ENCODE measurements around the gene LY6G6F. TPM values are rescaled to one million over a fixed set of nuclear protein-coding genes. Genes with fewer than 3 reads are reported as not detected.

LY6G6F gene
- total RNA-seq, 2 donors from 2014 or later: 3.7 TPM; not detected in 1

DNA sequence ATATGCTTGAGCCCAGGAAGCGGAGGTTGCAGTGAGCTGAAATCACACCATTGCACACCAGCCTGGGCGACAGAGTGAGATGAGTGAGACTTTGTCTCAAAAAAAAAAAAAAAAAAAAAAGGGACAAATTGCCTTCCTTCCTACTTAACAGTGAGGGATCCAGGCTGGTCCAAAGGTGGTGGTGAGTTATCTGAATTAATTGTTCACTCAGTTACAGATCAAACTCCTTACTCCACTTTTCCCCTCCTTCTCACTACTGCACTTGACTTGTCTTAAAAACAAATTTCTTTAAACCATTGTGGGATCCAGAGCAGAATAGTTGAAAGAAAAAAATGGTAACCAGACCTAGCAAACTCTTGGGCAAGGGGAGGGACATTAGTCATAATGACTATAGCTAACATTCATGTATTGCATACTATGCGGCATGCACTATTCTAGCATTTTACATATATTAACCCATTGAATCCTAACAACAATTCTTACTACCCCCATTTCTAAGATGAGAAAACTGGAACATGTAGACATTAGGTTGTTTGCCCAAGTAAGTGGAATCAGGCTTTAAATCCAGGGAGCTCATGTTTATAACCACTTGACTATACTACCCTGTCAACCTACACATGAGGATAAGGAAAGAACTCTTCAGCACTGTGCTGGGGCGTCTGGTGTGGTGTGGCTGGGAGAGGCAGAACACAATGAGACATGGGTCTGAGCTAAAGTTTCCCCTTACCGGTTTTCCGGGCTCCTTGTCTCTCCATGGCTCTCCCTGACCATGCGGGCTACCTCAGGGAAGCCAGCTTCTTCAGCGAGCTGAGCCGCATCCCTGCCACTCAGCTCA, 43.3 kb upstream of the LY6G6F start:
- H3K27me3 ChIP-seq (replicated peaks; ENCODE audit: insufficient read depth): no peaks in the 10 kb centered on the region
- H3K4me1 ChIP-seq (replicated peaks): peaks cover 31% of the 10 kb centered on the region
- no peaks in the 10 kb centered on the region for H3K9me3 ChIP-seq
- H3K4me3 ChIP-seq: peak overlapping the region; percentile 65 to 92
- peaks cover under 1 to 7% of the 10 kb centered on the region in 2 donors for H3K36me3 ChIP-seq
- intact Hi-C loops (cut with DNase I): no loop called here
- peak overlapping the region; percentile 94 to 96 for H3K27ac ChIP-seq
- DNase-seq (ENCODE audit: low spot score): no peak
- WGBS: 46% methylated on average over 9 of the region's 9 CpGs
- TF ChIP-seq, protein P1, sequence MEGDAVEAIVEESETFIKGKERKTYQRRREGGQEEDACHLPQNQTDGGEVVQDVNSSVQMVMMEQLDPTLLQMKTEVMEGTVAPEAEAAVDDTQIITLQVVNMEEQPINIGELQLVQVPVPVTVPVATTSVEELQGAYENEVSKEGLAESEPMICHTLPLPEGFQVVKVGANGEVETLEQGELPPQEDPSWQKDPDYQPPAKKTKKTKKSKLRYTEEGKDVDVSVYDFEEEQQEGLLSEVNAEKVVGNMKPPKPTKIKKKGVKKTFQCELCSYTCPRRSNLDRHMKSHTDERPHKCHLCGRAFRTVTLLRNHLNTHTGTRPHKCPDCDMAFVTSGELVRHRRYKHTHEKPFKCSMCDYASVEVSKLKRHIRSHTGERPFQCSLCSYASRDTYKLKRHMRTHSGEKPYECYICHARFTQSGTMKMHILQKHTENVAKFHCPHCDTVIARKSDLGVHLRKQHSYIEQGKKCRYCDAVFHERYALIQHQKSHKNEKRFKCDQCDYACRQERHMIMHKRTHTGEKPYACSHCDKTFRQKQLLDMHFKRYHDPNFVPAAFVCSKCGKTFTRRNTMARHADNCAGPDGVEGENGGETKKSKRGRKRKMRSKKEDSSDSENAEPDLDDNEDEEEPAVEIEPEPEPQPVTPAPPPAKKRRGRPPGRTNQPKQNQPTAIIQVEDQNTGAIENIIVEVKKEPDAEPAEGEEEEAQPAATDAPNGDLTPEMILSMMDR (IDR thresholded peaks at IDR 0.05): no peak
- TF ChIP-seq POLR2A (IDR thresholded peaks at IDR 0.05) (no peak), POLR2AphosphoS5 (IDR thresholded peaks at IDR 0.05) (no peak)

DNA sequence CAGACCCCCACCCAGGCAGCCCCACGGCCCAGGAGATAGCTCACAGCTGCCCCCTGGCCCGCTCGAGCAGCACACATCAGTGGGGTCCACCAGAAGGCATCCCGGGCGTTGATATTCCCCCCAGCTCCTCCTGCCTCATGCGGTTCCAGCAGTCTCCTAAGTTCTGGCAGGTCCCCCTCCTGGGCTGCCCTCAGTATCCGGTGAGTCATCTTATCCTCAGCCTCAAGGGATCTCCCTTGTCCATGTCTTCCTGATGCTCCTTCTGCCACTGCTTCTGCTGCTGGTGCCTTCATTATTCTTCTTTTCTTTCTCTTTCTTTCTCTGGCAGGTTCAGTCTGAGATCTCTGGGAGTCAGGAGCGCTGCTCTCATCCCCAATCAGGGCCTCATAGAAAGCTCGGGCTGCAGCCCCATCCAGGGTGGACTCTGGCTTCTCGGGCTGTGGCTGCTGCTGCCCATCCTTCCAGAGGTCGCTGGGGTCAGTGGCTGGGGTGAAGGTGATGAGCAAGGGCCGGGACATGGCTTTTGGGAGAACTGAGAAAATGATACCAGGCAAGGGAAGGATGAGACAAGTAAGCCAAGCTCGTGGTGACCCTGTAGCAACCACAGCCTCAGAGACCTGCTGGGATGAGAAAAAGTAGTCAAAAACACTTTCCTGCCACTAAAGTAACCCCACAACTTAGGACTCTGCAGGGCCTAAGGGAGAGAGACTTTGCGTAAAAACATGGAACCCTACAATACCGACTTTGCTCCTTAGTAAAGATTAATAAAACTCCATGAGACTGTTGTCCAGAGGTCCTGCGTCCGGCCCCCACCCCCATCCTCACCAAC, 42.5 kb upstream of the LY6G6F start:
- Histone ChIP-seq H3K9me3 (no peaks in the 10 kb centered on the region), H3K36me3 (peaks cover 7 to 15% of the 10 kb centered on the region in 2 donors), H3K4me1 (replicated peaks) (peaks cover 23% of the 10 kb centered on the region), H3K27me3 (replicated peaks; ENCODE audit: insufficient read depth) (no peaks in the 10 kb centered on the region), H3K4me3 (peak overlapping the region; percentile 65 to 92), H3K27ac (peak overlapping the region; percentile 94 to 96)
- no peak for TF ChIP-seq POLR2AphosphoS5 (IDR thresholded peaks at IDR 0.05)
- TF ChIP-seq POLR2A (IDR thresholded peaks at IDR 0.05): no peak
- TF ChIP-seq, protein P1 (IDR thresholded peaks at IDR 0.05): no peak
- DNase-seq (ENCODE audit: low spot score): no peak
- intact Hi-C loops (cut with DNase I): no loop called here
- WGBS: 12% methylated on average over 17 of the region's 17 CpGs

DNA sequence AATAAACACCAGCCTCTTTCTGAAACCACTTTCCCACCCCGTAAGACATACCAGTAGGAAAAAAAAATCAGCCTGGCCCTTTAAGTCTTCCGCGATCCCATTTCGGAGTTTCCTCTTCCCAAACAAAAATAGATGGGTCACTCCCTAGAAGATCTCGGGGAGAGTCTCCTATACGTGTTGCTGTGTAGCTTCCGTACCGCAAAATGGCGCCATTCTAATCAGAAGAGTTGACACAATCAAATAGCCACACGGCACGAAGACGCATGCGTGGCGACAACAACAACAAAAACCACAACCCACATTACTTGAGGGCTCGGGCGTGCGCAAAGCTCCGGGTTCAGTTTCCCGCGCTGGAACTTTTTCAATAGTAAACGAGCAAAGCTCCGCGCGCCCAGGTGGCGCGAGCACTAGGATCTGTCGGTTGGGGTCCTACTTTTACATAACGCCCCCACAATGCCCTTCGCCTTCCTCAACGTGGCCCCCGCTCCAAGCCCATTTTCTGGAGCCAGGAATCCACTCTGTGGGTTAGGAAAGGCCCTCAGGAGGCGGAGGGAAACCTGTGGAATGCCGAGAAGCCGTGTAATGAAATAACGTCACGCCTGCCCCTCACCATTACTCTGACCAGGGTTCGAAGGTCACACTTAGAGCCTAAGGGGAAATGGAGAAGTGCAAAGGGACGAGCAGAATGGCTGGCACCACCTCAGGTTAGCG, 41.7 kb upstream of the LY6G6F start, which contains the start of gene GPANK1:
Gene GPANK1 (minus strand): TSS at position 208 of the 711 bp plus-strand sequence. CDS start 519 bp downstream, outside the sequence.
- peak within 1 kb of the TSS; percentile 94 to 96 for H3K27ac ChIP-seq
- DNase-seq (ENCODE audit: low spot score): peak; percentile 93
- intact Hi-C loops (cut with DNase I): no loop called here
- peaks cover 17% of the 10 kb centered on the region for H3K4me1 ChIP-seq (replicated peaks)
- peak within 1 kb of the TSS; percentile 65 to 92 for H3K4me3 ChIP-seq
- peaks cover 12 to 19% of the 10 kb centered on the region in 2 donors for H3K36me3 ChIP-seq
- WGBS: under 1% methylated on average over 39 of the region's 39 CpGs
- H3K27me3 ChIP-seq (replicated peaks; ENCODE audit: insufficient read depth): no peaks in the 10 kb centered on the region
- TF ChIP-seq, protein P1 (IDR thresholded peaks at IDR 0.05): peak in 1 of 4 experiments; percentile 11
- TF ChIP-seq POLR2AphosphoS5 (IDR thresholded peaks at IDR 0.05) (peak; percentile 98), POLR2A (IDR thresholded peaks at IDR 0.05) (peak; percentile 70)
- H3K9me3 ChIP-seq: no peaks in the 10 kb centered on the region

DNA sequence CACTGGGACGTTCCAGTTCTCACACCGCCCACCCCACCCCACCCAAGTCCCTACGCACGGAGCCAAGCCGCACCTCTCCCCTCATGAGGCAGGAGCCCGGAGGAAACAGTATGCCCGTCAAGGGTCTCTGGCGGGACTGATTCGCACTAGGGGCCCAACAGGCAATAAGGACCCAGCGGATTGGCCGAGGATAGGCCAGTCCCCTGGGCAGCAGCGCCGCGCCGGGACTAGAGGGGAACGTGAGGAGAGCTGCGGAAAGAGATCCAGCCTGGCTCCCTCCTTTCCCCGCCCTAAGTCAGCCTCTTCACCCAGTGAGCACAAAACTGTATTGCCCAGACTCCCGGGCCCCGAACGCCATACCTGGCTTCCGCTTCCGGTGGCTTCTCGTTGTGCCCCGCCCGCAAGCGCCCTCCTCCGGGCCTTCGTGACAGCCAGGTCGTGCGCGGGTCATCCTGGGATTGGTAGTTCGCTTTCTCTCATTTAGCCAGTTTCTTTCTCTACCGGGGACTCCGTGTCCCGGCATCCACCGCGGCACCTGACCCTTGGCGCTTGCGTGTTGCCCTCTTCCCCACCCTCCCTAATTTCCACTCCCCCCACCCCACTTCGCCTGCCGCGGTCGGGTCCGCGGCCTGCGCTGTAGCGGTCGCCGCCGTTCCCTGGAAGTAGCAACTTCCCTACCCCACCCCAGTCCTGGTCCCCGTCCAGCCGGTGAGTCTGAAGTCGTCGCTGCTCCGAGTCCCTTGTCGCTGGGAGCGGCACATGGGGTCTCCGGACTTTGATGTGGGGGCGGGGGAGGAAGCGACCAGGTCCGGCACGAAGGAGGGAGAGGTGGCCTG, 40.9 kb upstream of the LY6G6F start, which contains the start of gene CSNK2B:
Gene CSNK2B (plus strand): TSS at position 580 of the 836 bp plus-strand sequence. CDS start 752 bp downstream, outside the sequence.
- H3K4me1 ChIP-seq (replicated peaks): peaks cover 17% of the 10 kb centered on the region
- peak within 1 kb of the TSS; percentile 94 to 96 for H3K27ac ChIP-seq
- peak within 1 kb of the TSS; percentile 65 to 92 for H3K4me3 ChIP-seq
- H3K9me3 ChIP-seq: no peaks in the 10 kb centered on the region
- TF ChIP-seq POLR2A (IDR thresholded peaks at IDR 0.05): peak; percentile 76
- TF ChIP-seq POLR2AphosphoS5 (IDR thresholded peaks at IDR 0.05): peak; percentile 98
- TF ChIP-seq, protein P1 (IDR thresholded peaks at IDR 0.05): peak in 2 of 4 experiments; percentile 19 to 21
- peak; percentile 98 for DNase-seq (ENCODE audit: low spot score)
- peaks cover 15 to 19% of the 10 kb centered on the region in 2 donors for H3K36me3 ChIP-seq
- intact Hi-C loops (cut with DNase I): no loop called here
- H3K27me3 ChIP-seq (replicated peaks; ENCODE audit: insufficient read depth): no peaks in the 10 kb centered on the region
- WGBS: under 1% methylated on average over 60 of the region's 63 CpGs

Data from prostate gland (tissue), 2 donors.